ENCODE measurements around the gene DNAJB13.

The DNAJB13 gene

DNA sequence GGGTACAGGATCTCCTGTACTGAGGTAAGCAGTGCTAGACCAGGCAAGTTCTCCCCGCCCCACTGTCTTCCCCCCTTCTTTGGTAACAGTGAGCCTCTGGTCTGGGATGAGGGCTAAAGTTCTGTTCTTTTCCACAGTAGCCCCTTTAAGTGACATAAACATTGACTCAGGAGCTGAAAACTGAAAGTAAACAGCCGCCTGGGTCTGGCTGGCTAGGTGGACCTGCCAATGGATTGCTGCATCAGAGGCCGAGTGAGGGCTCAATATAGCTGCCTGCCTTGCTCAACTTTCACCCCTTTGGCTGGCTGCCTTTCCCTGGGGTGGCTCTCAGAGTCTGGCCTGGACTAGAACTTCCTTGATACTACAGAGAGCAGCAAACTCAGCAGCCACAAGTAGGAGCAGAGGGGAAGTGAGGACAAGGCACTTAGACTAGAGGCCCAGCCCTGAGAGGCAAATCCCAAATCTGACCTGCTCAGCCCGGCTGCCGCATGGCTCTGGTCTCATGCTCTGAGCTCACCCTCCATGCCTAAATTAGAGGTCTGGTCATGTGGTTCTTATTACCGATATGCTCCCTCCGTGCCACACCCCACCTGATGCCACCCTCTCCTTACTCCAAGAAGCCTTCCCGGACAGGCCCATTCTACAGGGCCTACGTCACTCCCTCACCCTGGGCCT is 67.6 kb downstream of the DNAJB13 start:
- no peak for DNase-seq

DNA sequence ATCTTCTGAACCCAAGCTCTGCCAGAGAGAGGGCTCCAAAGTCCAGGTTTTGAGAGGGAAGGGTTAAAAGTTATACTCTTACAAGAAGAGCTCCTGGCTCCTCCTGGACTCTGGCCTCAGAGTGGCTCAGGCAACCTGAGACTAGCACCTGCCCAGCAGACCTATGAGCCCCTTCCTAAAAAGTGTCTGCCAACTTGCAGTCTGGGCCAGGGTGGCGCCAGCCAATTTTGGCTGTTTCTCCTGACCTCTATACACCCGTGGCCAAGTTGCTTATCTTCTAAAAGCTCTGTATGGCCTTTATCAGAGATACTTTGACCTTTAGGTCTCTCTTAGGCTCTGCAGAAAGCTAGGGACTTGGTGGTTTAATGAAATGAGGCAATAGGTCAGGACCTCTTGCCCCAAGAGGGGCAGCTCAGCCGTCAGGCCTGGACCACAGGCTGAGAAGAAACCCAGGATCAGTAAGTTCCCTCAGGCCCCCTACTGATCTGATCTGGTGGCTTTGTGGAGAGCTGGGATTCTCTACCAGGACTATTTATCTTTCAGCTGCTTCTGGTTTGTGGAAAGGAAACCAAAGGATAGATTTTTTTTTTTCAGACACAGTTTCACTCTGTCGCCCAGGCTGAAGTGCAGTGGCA is 68.4 kb downstream of the DNAJB13 start:
- no peak for DNase-seq

DNA sequence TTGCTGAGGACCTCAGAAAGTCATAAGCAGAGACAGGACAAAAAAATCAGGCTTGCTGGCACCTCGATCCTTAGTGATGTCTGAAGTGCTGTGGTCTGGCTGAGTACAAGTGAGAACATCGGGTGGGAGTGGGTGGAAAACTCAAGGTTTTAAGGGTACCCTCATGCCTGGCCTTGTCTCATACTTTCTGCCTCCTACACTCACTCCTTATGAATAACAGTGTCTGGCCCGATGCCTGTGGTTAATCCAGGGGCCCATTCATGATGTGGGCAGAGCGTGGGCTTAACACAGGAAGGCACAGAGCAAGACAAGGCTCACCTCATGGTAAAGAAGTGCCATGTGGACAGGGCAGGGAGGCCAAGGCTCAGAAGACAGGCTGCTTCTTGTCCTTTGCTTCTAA is 69.0 kb downstream of the DNAJB13 start:
- no peak for DNase-seq

Measured in NCI-H1105 treated with DMSO at 0.1 percent for 48 hours (cell line).